Pancreas (tissue), 10 donors: ENCODE results near the gene ZBTB20. TPM values are rescaled to one million over a fixed set of nuclear protein-coding genes. Genes with fewer than 3 reads are reported as not detected.

ENCODE experiments used
- ATAC-seq, 4 donors: fragments of 200-7000 bp; cut with Tn5 transposase; one replicate each; pipeline versions ENCODE4 v1.8.0 to v1.9.1; 2020; ENCODE audit warnings: mild to moderate bottlenecking in 4 of 4, moderate library complexity in 4 of 4
- DNase-seq, 6 donors: peaks; one replicate each; pipeline ENCODE4 v3.0.0-alpha.2; 2020
- FAIRE-seq: peaks from 2 replicates; lab custom pipeline; 2012; peaks lifted over from hg19 to GRCh38; lab: Jason Lieb, UNC
- H3K27ac ChIP-seq, 4 donors: fragments of 200-600 bp; sonication (generic); 1 replicate in 3 of 4; 2 replicates in 1 of 4; pipeline versions ENCODE4 v1.5.0 to v1.8.0; 2020
- H3K27me3 ChIP-seq, 4 donors: fragments of 200-600 bp; one replicate each; pipeline ENCODE4 v1.8.0; 2021
- H3K36me3 ChIP-seq, 3 donors: fragments of 200-600 bp; sonication (generic) in 1 of 3; one replicate each; pipeline versions ENCODE4 v1.5.0 to v1.8.0; 2020 to 2021
- H3K4me1 ChIP-seq, 3 donors: fragments of 200-600 bp; one replicate each; pipeline ENCODE4 v1.8.0; 2021
- H3K4me3 ChIP-seq, 4 donors: fragments of 200-600 bp; sonication (generic) in 2 of 4; one replicate each; pipeline versions ENCODE4 v1.5.0 to v1.8.0; 2020 to 2021
- H3K9me3 ChIP-seq, 4 donors: fragments of 200-600 bp; one replicate each; pipeline ENCODE4 v1.8.0; 2021
- CTCF ChIP-seq, 4 donors: fragments of 200-600 bp; sonication (generic) in 3 of 4; IDR thresholded peaks; one replicate each; pipeline versions ENCODE4 v1.5.0 to v1.8.0; 2021; ENCODE audit warnings: antibody characterized with exemption in 4 of 4
- WGBS, 2 donors: extraction: QIAGEN DNeasy Blood & Tissue Kit; methylation state at CpG; one replicate each; pipeline ENCODE4 v1.1.7; 2013; 5-methylcytosine and 5-hydroxymethylcytosine counted together
- intact Hi-C, 3 donors: fragments of 100-400 bp; cut with DNase I; formaldehyde crosslinking; loops; one replicate each; pipeline versions ENCODE4 v1.11.1 to v1.14.2; 2022
- polyA plus RNA-seq, 2 donors: library from polyadenylated mRNA; stranded (reverse); fragments of 200-250 nt; gene quantifications; one replicate each; pipeline ENCODE4 v1.2.3, GENCODE V29; 2013
- total RNA-seq, 6 donors: library from RNA; stranded (reverse); fragmentation: NEBNext Ultra II Directional in 4 of 6; extraction: Animal tissue kit (Norgen Biotek cat#: 25700) in 4 of 6; gene quantifications; one replicate each; pipeline versions ENCODE4 v1.2.1 to v1.2.4, GENCODE V29; 2021 to 2023
- donor health status: healthy with polysubstance abuse.
- donor health status: DM: no; HTN: no; CAD: no; lungs with moderate emphysema.
- donor health status: DM: no; HTN: no; CAD: no.
- donor health status: control.
- donor health status: control.
- donor health status: Bipolar disorder and iron deficiency.
- donor health status: DM: yes; HTN: yes; CAD: no.
- donor health status: DM: no; HTN: no; CAD: no.
- donor health status: DM: no; HTN: no; CAD: no.
- donor health status: DM: yes; HTN: yes; CAD: no.

Gene ZBTB20
- total and polyA plus RNA-seq, 8 donors = 1.3 to 81.5 (median 43.7) TPM

GRCh38 chr3:114447950-114448479 lies 699.1 kb downstream of the ZBTB20 start:
- ATAC-seq = no peak
- no peak for FAIRE-seq
- Histone ChIP-seq H3K36me3 (no peaks in the 10 kb centered on the region), H3K27me3 (no peaks in the 10 kb centered on the region), H3K9me3 (no peaks in the 10 kb centered on the region), H3K27ac (peak overlapping the region in 1 of 4 donors; percentile 28), H3K4me3 (no peak overlapping the region), H3K4me1 (peaks cover 3 to 25% (median 23%) of the 10 kb centered on the region in 3 donors)
- DNase-seq = no peak
- intact Hi-C loops = no loop called here
- 79 to 80% methylated on average over 4 of the region's 4 CpGs for WGBS, 2 donors
- TF ChIP-seq CTCF (IDR thresholded peaks at IDR 0.05) = no peak

DNA sequence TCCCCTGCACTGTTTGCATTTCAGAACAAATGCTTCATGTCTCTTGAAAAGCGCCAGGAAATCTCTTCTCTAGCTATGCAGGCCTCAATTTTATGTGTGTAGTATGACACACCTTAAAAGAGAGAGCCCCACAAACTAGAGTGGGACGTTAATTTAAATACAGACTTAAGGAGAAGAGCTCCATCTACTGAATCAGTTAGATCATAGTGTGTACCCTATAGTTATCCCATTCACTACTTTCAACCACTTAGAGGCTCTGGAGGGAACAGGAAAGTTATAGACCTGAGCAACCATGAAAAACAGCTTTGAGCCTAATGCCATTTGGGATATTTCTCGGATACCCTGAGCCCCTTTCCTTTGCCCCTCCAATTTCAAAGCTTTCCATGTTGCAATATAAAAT lies 699.5 kb downstream of the ZBTB20 start:
- FAIRE-seq = no peak
- ATAC-seq = no peak
- no peak for TF ChIP-seq CTCF (IDR thresholded peaks at IDR 0.05)

DNA sequence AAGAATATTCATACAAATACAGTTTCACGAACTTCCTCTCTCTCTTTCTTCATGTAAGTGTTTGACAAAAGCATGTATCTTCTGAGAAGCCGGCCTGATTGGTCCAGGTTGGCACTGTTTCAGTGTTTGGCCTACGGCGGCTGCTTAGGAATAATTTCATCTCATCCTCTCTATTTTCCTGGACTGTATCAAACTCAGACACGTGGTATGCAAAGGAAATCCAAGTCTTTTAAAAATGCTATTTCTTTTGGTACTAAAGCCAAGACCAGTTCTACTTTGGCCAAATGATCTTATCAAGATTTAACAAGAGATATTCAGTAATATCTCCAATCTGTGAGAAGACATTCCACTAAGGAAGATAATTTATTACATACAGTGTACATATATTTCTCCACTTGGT lies 700.5 kb downstream of the ZBTB20 start:
- DNase-seq = no peak
- no peak overlapping the region for H3K4me3 ChIP-seq

More for the DNA sequence above, 699.5 kb downstream of the ZBTB20 start:
- peaks cover 3 to 25% (median 21%) of the 10 kb centered on the region in 3 donors for H3K4me1 ChIP-seq
- intact Hi-C loops = no loop called here
- no peak for DNase-seq
- 88 to 90% methylated on average over 3 of the region's 3 CpGs for WGBS, 2 donors
- H3K9me3 ChIP-seq = no peaks in the 10 kb centered on the region
- no peaks in the 10 kb centered on the region for H3K27me3 ChIP-seq
- peak overlapping the region in 1 of 4 donors; percentile 28 for H3K27ac ChIP-seq
- no peak overlapping the region for H3K4me3 ChIP-seq
- no peaks in the 10 kb centered on the region for H3K36me3 ChIP-seq

DNA sequence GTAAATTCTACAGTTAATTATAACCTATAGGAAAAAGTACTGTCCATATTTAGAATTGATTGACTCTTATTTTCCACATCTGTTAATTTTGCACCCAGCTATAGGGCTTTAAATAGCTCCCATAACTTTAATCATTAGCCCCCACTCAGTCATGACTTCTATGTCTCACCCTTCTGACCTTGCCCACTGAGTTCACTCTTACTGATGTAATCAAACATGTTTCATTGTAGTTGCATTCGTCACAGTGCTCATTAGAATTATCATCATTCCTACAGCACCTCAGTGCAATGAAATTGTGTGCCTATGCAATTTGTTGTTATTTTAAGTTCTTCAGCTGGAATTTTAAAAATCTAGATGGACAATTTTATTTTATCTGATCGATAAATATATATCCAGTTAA lies 701.9 kb downstream of the ZBTB20 start:
- Histone ChIP-seq H3K9me3 (no peaks in the 10 kb centered on the region), H3K27ac (no peak overlapping the region), H3K4me3 (no peak overlapping the region), H3K4me1 (peaks cover 2 to 26% (median 22%) of the 10 kb centered on the region in 3 donors), H3K27me3 (no peaks in the 10 kb centered on the region), H3K36me3 (no peaks in the 10 kb centered on the region)
- ATAC-seq (no peak), DNase-seq (no peak), FAIRE-seq (no peak)
- no peak for TF ChIP-seq CTCF (IDR thresholded peaks at IDR 0.05)
- WGBS, 2 donors = 71 to 74% methylated on average over 2 of the region's 2 CpGs
- intact Hi-C loops = no loop called here

More for the DNA sequence above, 700.5 kb downstream of the ZBTB20 start:
- Histone ChIP-seq H3K4me1 (peaks cover 4 to 25% (median 14%) of the 10 kb centered on the region in 3 donors), H3K36me3 (no peaks in the 10 kb centered on the region), H3K27me3 (no peaks in the 10 kb centered on the region), H3K9me3 (no peaks in the 10 kb centered on the region), H3K27ac (no peak overlapping the region)
- 66 to 70% methylated on average over 5 of the region's 5 CpGs for WGBS, 2 donors
- ATAC-seq (no peak), FAIRE-seq (no peak)
- intact Hi-C loops = no loop called here
- TF ChIP-seq CTCF (IDR thresholded peaks at IDR 0.05) = no peak

GRCh38 chr3:114444216-114444615 lies 702.9 kb downstream of the ZBTB20 start:
- Histone ChIP-seq H3K27me3 (no peaks in the 10 kb centered on the region), H3K4me3 (no peak overlapping the region), H3K36me3 (no peaks in the 10 kb centered on the region), H3K4me1 (peaks cover 2 to 26% (median 22%) of the 10 kb centered on the region in 3 donors), H3K27ac (no peak overlapping the region), H3K9me3 (no peaks in the 10 kb centered on the region)
- WGBS, 2 donors = 82 to 89% methylated on average over 3 of the region's 3 CpGs
- intact Hi-C loops = no loop called here
- TF ChIP-seq CTCF (IDR thresholded peaks at IDR 0.05) = no peak
- FAIRE-seq (no peak), ATAC-seq (no peak), DNase-seq (no peak)
